Tibial artery (tissue), 4 donors: ENCODE results near the gene ABLIM3.

Source experiments
- DNase-seq, 2 donors: peaks; one replicate each; pipeline ENCODE4 v3.0.0-alpha.2; 2019
- H3K27ac ChIP-seq, 2 donors: fragments of 200-600 bp; sonication (generic) in 1 of 2; 1 replicate in 1 of 2; 2 replicates in 1 of 2; pipeline ENCODE4 v1.5.1; 2018 to 2019; ENCODE audit warnings: mild to moderate bottlenecking in 1 of 2
- H3K27me3 ChIP-seq, 2 donors: fragments of 200-600 bp; sonication (generic) in 1 of 2; one replicate each; pipeline versions ENCODE4 v1.5.1 to v1.6.0; 2016 to 2019
- H3K36me3 ChIP-seq, 3 donors: fragments of 200-600 bp; sonication (generic) in 2 of 3; one replicate each; pipeline ENCODE4 v1.5.1; 2016 to 2019; ENCODE audit warnings: mild to moderate bottlenecking in 2 of 3
- H3K4me1 ChIP-seq, 4 donors: fragments of 200-600 bp; sonication (generic) in 2 of 4; 1 replicate in 3 of 4; 2 replicates in 1 of 4; pipeline ENCODE4 v1.5.1; 2016 to 2019
- H3K4me3 ChIP-seq, 2 donors: fragments of 200-600 bp; sonication (generic) in 1 of 2; 1 replicate in 1 of 2; 2 replicates in 1 of 2; pipeline ENCODE4 v1.5.1; 2018 to 2019; ENCODE audit warnings: mild to moderate bottlenecking in 2 of 2
- H3K9me3 ChIP-seq, 3 donors: fragments of 200-600 bp; sonication (generic) in 1 of 3; one replicate each; pipeline ENCODE4 v1.5.1; 2016 to 2019
- CTCF ChIP-seq, 2 experiments: fragments of 200-600 bp in 1 of 2; fragments of 450-650 bp in 1 of 2; IDR thresholded peaks; one replicate each; pipeline ENCODE4 v1.5.1; 2017 to 2019; ENCODE audit warnings: antibody characterized with exemption in 2 of 2, mild to moderate bottlenecking in 1 of 2, moderate library complexity in 1 of 2
- intact Hi-C: fragments of 100-400 bp; cut with DNase I; formaldehyde crosslinking; loops from one replicate; pipeline ENCODE4 v1.15.0; 2023; ENCODE audit warnings: low total_unique reads

ABLIM3 gene

GRCh38 chr5:149140197-149141002, 893 bp upstream of the ABLIM3 start:
- Histone ChIP-seq H3K9me3 (no peaks in the 10 kb centered on the region), H3K27me3 (no peaks in the 10 kb centered on the region), H3K4me1 (peaks cover 0 to 25% (median 13%) of the 10 kb centered on the region in 4 donors), H3K4me3 (no peak overlapping the region), H3K27ac (no peak overlapping the region), H3K36me3 (no peaks in the 10 kb centered on the region)
- DNase-seq = no peak
- TF ChIP-seq CTCF (IDR thresholded peaks at IDR 0.05) = no peak
- intact Hi-C loops = loop anchor here (5.0 kb wide), 1 partner anchor 87 kb away; no protein-coding TSS in a partner anchor

- peaks cover 0 to 25% (median 13%) of the 10 kb centered on the region in 4 donors for H3K4me1 ChIP-seq
- H3K27me3 ChIP-seq = no peaks in the 10 kb centered on the region
- H3K27ac ChIP-seq = peak overlapping the region; percentile 63
- no peak for TF ChIP-seq CTCF (IDR thresholded peaks at IDR 0.05)
- intact Hi-C loops = loop anchor here (5.0 kb wide), 1 partner anchor 85 kb away; no protein-coding TSS in a partner anchor
- DNase-seq = peak; percentile 64 to 74
- H3K9me3 ChIP-seq = no peaks in the 10 kb centered on the region
- no peaks in the 10 kb centered on the region for H3K36me3 ChIP-seq
- H3K4me3 ChIP-seq = peak overlapping the region; percentile 59 to 83
Measured at GRCh38 chr5:149141957-149142851, 911 bp downstream of the ABLIM3 start.

GRCh38 chr5:149143470-149143869, 2.2 kb downstream of the ABLIM3 start:
- H3K4me1 ChIP-seq = peaks cover 0 to 25% (median 13%) of the 10 kb centered on the region in 4 donors
- peak in 1 of 2 donors; percentile 26 for DNase-seq
- H3K27me3 ChIP-seq = no peaks in the 10 kb centered on the region
- intact Hi-C loops = loop anchor here (5.0 kb wide), 1 partner anchor 84 kb away; no protein-coding TSS in a partner anchor
- H3K4me3 ChIP-seq = peak overlapping the region in 1 of 2 donors; percentile 1
- TF ChIP-seq CTCF (IDR thresholded peaks at IDR 0.05) = no peak
- peak overlapping the region; percentile 63 for H3K27ac ChIP-seq
- no peaks in the 10 kb centered on the region for H3K36me3 ChIP-seq
- no peaks in the 10 kb centered on the region for H3K9me3 ChIP-seq

GRCh38 chr5:149144637-149145036, 3.3 kb downstream of the ABLIM3 start:
- peaks cover 0 to 25% (median 13%) of the 10 kb centered on the region in 4 donors for H3K4me1 ChIP-seq
- no peaks in the 10 kb centered on the region for H3K36me3 ChIP-seq
- DNase-seq = no peak
- no peak overlapping the region for H3K4me3 ChIP-seq
- intact Hi-C loops = loop anchor here (5.0 kb wide), 1 partner anchor 83 kb away; no protein-coding TSS in a partner anchor
- no peaks in the 10 kb centered on the region for H3K27me3 ChIP-seq
- no peaks in the 10 kb centered on the region for H3K9me3 ChIP-seq
- no peak for TF ChIP-seq CTCF (IDR thresholded peaks at IDR 0.05)
- H3K27ac ChIP-seq = peak overlapping the region in 1 of 2 donors; percentile 63

GRCh38 chr5:149145138-149145537, 3.8 kb downstream of the ABLIM3 start:
- Histone ChIP-seq H3K36me3 (no peaks in the 10 kb centered on the region), H3K9me3 (no peaks in the 10 kb centered on the region), H3K4me1 (peaks cover 0 to 26% (median 13%) of the 10 kb centered on the region in 4 donors), H3K27me3 (no peaks in the 10 kb centered on the region), H3K4me3 (no peak overlapping the region), H3K27ac (no peak overlapping the region)
- no peak for DNase-seq
- intact Hi-C loops = no loop called here
- TF ChIP-seq CTCF (IDR thresholded peaks at IDR 0.05) = no peak
